Measurements from ENCODE around the gene CDH26.

The CDH26 gene

GRCh38 chr20:60046860-60047259, 88.6 kb downstream of the CDH26 start:
- no peak for DNase-seq (ENCODE audit: low spot score)

- no peak for DNase-seq (ENCODE audit: low spot score)
Observed at GRCh38 chr20:60048634-60049521, 90.7 kb downstream of the CDH26 start.

GRCh38 chr20:60049601-60050000, 91.4 kb downstream of the CDH26 start:
- no peak for DNase-seq (ENCODE audit: low spot score)

GRCh38 chr20:60050193-60050947, 92.1 kb downstream of the CDH26 start:
- DNase-seq (ENCODE audit: low spot score), result no peak

GRCh38 chr20:60051911-60052310, 93.7 kb downstream of the CDH26 start:
- no peak for DNase-seq (ENCODE audit: low spot score)

GRCh38 chr20:60052322-60052721, 94.1 kb downstream of the CDH26 start:
- DNase-seq (ENCODE audit: low spot score), result no peak

- DNase-seq (ENCODE audit: low spot score), result no peak
Observed at GRCh38 chr20:60053125-60053817, 95.0 kb downstream of the CDH26 start.

GRCh38 chr20:60053818-60054190, 95.6 kb downstream of the CDH26 start:
- no peak for DNase-seq (ENCODE audit: low spot score)

GRCh38 chr20:60054716-60055634, 96.8 kb downstream of the CDH26 start:
- DNase-seq (ENCODE audit: low spot score), result no peak

- DNase-seq (ENCODE audit: low spot score), result no peak
Observed at GRCh38 chr20:60055740-60056139, 97.5 kb downstream of the CDH26 start.

GRCh38 chr20:60056407-60057122, 98.3 kb downstream of the CDH26 start:
- no peak for DNase-seq (ENCODE audit: low spot score)

GRCh38 chr20:60057123-60057865, 99.1 kb downstream of the CDH26 start:
- peak; percentile 72 for DNase-seq (ENCODE audit: low spot score)

GRCh38 chr20:60057866-60058807, 99.9 kb downstream of the CDH26 start:
- DNase-seq (ENCODE audit: low spot score), result no peak

GRCh38 chr20:60058879-60059278, 100.7 kb downstream of the CDH26 start:
- DNase-seq (ENCODE audit: low spot score), result no peak

GRCh38 chr20:60060006-60060557, 101.9 kb downstream of the CDH26 start:
- no peak for DNase-seq (ENCODE audit: low spot score)

GRCh38 chr20:60060593-60060992, 102.4 kb downstream of the CDH26 start:
- no peak for DNase-seq (ENCODE audit: low spot score)

GRCh38 chr20:60062431-60063047, 104.3 kb downstream of the CDH26 start:
- no peak for DNase-seq (ENCODE audit: low spot score)

GRCh38 chr20:60063048-60063451, 104.8 kb downstream of the CDH26 start:
- no peak for DNase-seq (ENCODE audit: low spot score)

Measured in RKO (cell line).